Ramos (cell line): ENCODE results near the gene ZMYND10.

ENCODE experiments used
- in situ Hi-C: fragments of 300-500 bp; cut with MboI; formaldehyde crosslinking; loops from one replicate; pipeline ENCODE4 v1.14.3; 2022; ENCODE audit warnings: low sequenced_read_pairs; ENCODE audit not compliant: unreplicated experiment

The ZMYND10 gene

DNA sequence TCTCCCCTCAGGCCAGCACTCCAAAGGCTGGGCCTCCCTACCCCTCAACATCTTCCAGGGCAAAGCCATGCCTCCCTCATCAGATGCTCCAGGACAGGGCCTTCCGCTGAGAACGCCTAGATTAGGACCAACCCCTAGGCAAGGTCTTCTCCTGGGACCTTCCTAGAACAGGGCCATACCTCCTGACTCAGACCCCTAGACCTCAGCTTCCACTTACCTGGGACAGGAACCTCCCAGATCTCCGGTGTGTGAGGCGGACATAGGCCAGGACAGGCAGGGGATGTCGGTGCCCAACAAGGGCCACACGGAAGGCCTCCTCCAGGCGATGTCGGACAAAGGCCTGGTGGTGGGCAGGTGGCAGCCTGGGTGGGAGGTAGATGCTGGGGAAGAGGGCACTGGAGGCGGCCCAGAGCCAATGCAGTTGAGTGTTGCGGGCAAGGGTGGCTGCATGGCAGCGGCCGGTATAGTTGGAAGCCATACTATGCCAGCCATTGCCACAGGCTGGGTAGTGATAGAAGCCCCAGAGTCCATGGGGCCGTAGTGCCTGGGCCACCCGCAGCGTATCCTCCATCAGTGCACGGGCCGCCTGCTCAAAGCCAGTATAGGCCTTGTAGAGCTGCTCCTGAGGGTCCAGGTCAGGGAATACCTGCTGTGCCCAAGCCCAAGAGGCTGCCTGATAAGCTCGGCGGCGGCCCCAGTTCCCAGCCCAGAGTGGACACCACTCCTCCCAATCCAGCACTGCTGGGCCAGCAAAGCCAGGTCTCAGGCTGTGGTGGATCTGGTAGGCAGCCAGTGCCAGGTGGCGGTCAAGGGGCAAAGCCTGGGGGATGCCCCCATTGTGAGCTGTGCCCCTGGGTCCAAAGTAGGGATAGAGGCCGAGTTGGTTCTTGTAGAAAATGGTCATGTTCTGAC, 50.8 kb downstream of the ZMYND10 start:
- in situ Hi-C loops, result no loop called here

DNA sequence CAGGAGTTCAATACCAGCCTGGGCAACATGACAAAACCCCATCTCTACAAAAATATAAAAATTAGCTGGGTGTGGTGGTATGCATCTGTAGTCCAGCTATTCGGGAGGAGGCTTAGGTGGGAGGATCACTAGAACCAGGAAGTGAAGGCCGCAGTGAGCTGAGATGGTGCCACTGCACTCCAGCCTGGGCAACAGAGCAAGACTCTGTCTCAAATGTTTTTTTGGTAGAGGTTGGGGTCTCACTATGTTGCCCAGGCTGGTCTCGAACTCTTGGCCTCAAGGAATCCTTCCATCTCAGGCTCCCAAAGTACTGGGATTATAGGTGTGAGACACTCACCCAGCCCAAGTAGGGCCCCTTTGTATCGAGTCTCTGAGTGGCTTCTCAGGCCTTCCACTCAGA, 51.4 kb downstream of the ZMYND10 start:
- in situ Hi-C loops, result no loop called here

GRCh38 chr3:50293079-50293801, 52.3 kb downstream of the ZMYND10 start:
- in situ Hi-C loops, result no loop called here

DNA sequence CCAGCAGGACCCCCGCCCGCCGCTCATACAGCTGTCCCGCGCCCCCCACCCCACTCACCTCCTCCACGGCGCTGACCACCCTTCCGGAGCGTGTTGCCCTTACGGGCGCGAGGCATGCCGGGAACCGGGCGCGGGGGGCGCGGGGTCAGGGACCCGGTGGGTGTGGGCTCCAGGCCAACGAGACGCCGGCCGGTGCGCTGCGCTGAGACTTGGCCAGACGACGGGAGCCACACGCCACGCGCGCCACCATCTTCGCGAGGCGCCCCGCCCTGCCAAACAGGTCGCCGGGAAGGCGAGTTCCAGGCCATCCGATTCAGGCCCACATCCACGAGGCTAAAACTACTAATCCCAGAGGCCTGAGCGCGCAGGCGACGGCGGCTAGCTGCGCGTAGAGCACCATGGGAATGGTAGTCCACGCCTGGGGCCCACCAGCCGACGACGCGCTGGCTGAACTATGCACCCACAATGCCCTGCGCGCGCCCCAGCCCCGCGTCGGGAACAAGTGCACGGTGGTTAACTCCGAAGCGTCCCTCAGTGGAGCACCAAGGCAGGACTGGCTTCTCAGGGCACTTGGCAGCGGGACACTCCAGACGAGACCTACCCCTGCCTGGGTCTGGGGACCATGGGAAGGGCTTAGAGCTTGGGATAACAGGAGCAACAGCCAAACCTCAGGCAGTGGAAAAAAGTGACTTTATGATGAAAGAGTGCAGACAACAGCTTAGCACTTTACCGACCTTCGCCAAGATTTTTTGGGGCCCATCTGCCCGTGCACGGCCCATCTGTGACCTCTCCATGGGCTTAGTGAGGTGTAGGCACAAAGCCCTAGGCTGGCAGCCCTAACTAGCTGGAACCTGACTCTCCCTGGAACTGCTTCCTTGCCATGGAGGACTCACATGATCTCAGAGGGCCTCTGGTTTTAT, 53.1 kb downstream of the ZMYND10 start, which contains the start of gene IFRD2:
IFRD2 (minus strand) TSS at position 271 of the 920 bp plus-strand sequence; CDS start at position 116, 155 bp downstream.
- in situ Hi-C loops, result no loop called here
